Retinal pigment epithelial cell (primary cell): ENCODE results near the gene PDCD1LG2.

Experiments
- DNase-seq: peaks from one replicate; pipeline ENCODE4 v3.0.0-alpha.2; 2010; ENCODE audit warnings: low read depth
- H3K4me3 ChIP-seq: 2 replicates; pipeline ENCODE4 v1.5.1; 2011; ENCODE audit warnings: mild to moderate bottlenecking, low read length, control low read depth, moderate library complexity
- CTCF ChIP-seq: conservative IDR thresholded peaks from 2 replicates; pipeline ENCODE4 v1.5.1; 2011; ENCODE audit warnings: low read depth, low read length, control low read depth, inconsistent platforms

PDCD1LG2 gene

GRCh38 chr9:5499157-5499556 lies 11.2 kb upstream of the PDCD1LG2 start:
- TF ChIP-seq CTCF, result no peak

GRCh38 chr9:5499889-5500398 lies 10.4 kb upstream of the PDCD1LG2 start:
- H3K4me3 ChIP-seq, result no peak overlapping the region
- no peak for TF ChIP-seq CTCF
- DNase-seq, result no peak

More at GRCh38 chr9:5499157-5499556, 11.2 kb upstream of the PDCD1LG2 start:
- no peak overlapping the region for H3K4me3 ChIP-seq
- DNase-seq, result no peak

- H3K4me3 ChIP-seq, result no peak overlapping the region
- DNase-seq, result no peak
- no peak for TF ChIP-seq CTCF
Measured at GRCh38 chr9:5500441-5501235, 9.7 kb upstream of the PDCD1LG2 start.

GRCh38 chr9:5502553-5502952 lies 7.8 kb upstream of the PDCD1LG2 start:
- TF ChIP-seq CTCF, result no peak
- no peak overlapping the region for H3K4me3 ChIP-seq

GRCh38 chr9:5509573-5509972 lies 758 bp upstream of the PDCD1LG2 start:
- H3K4me3 ChIP-seq, result no peak overlapping the region
- TF ChIP-seq CTCF, result no peak
- DNase-seq, result peak; percentile 35

More at GRCh38 chr9:5502553-5502952, 7.8 kb upstream of the PDCD1LG2 start:
- no peak for DNase-seq

GRCh38 chr9:5510989-5511388 lies 658 bp downstream of the PDCD1LG2 start:
- H3K4me3 ChIP-seq, result no peak overlapping the region
- no peak for TF ChIP-seq CTCF
- DNase-seq, result no peak

- TF ChIP-seq CTCF, result no peak
Measured at GRCh38 chr9:5511476-5511875, 1.1 kb downstream of the PDCD1LG2 start.

More at GRCh38 chr9:5511476-5511875, 1.1 kb downstream of the PDCD1LG2 start:
- DNase-seq, result no peak
- H3K4me3 ChIP-seq, result no peak overlapping the region
